GM12801 (cell line): ENCODE measurements around the gene SLC19A3.

Experiments used
- CTCF ChIP-seq: IDR thresholded peaks from one replicate; pipeline ENCODE4 v1.5.1; 2011; ENCODE audit warnings: control low read depth; ENCODE audit not compliant: insufficient read length; ENCODE audit errors: extremely low read depth

Gene SLC19A3

GRCh38 chr2:227745594-227745993 is 27.8 kb upstream of the SLC19A3 start, which contains the start of gene SCYGR8:
Gene SCYGR8, plus strand, starts transcription at chr2:227745894. Its CDS starts 0 bp downstream, at chr2:227745894.
- no peak for TF ChIP-seq CTCF

- TF ChIP-seq CTCF = no peak
Measured at GRCh38 chr2:227739351-227739750, 21.5 kb upstream of the SLC19A3 start.

DNA sequence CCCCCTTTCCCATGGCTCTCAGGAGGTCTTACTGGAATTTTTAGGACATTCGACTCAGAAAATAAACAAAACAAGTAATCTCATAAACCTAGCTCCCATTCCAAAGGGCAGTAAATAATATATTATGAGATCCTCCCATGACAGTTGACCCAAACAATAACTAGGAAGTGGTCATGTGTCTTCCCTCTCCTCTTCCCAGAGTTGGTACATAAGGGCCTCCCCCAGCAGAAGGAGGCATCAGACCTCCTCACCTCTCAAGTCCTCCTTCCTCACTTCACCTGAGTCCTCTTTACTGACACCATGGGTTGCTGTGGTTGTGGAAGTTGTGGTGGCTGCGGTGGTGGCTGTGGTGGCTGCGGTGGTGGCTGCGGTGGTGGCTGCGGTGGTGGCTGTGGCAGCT is 10.2 kb upstream of the SLC19A3 start, which contains the start of gene SCYGR7:
Gene SCYGR7 (plus strand): TSS at position 301 of the 400 bp plus-strand sequence. CDS start 0 bp downstream, at position 301.
- TF ChIP-seq CTCF = no peak

DNA sequence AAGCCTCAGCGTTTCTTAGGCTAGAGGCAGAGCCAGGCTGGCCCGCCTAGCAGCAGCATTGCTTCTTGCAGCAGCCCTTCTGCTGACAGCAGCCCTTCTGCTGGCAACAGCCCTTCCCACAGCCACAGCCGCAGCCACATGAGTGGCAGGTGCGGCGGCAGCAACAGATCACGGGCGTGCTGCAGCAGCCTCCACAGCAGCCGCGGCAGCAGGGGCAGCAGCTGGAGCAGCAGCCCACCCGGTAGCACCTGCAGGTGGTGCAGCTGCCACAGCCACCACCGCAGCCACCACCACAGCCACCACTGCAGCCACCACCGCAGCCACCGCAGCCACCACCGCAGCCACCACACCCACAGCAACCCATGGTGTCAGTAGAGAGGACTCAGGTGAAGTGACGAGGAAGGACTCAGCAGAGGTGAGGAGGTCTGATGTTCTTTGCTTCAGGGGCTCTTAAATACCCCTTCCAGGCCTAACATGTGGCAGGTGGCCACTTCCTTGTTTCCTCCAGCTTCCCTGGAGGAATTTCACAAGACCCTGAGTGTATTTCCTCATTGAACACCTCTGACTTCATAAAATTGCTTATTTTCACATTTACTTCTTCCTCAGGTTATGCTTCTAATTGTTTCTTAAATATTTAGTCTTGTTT is 6.7 kb upstream of the SLC19A3 start, which contains the start of gene SCYGR6:
Gene SCYGR6 (minus strand): TSS at position 364 of the 646 bp plus-strand sequence. CDS start 0 bp downstream, at position 364.
- TF ChIP-seq CTCF = no peak

DNA sequence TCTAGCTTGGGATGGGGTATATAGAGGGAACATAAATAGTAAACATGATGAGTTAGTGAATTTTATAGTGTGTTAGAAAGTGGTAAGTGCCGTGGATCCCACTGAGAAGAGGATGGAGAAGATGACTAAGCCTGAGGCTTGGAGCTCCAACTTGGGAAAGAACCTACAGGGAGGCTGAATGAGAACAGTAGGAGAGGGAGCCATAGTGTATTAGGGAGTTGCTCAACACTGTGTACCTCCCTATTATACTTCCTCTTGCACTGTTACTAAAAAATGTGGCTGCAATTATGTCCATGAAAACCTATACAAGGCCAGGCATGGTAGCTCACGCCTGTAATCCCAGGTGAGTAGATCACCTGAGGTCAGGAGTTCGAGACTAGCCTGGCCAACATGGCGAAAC is 2.9 kb upstream of the SLC19A3 start:
- no peak for TF ChIP-seq CTCF

DNA sequence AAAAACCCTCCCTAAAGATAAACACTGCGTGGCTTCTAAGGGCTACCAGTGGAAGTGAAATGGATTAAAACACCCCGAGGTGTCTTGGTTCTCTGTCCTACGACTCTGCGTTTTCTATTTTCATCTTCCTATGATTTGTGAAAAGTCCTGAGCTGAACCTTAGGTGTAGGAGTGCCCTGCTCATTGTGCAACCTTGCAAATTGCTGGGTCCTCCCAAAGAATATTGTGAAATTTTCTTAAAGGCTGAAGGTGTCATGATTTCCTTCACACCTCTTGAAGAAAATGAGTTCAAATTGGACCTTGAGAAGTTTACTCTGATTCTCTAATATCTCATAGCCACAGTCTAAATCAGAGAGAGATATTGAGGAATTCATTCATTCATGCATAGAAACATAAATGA is 1.8 kb upstream of the SLC19A3 start:
- no peak for TF ChIP-seq CTCF

- no peak for TF ChIP-seq CTCF
Measured at GRCh38 chr2:227716501-227716900, 1.3 kb downstream of the SLC19A3 start.
